ENCODE results near the gene HNRNPUL2. TPM values are rescaled to one million over a fixed set of nuclear protein-coding genes. Genes with fewer than 3 reads are reported as not detected.

The HNRNPUL2 gene
- total RNA-seq, 2 experiments from 2014 or later, result 8.3 to 59.2 TPM

DNA sequence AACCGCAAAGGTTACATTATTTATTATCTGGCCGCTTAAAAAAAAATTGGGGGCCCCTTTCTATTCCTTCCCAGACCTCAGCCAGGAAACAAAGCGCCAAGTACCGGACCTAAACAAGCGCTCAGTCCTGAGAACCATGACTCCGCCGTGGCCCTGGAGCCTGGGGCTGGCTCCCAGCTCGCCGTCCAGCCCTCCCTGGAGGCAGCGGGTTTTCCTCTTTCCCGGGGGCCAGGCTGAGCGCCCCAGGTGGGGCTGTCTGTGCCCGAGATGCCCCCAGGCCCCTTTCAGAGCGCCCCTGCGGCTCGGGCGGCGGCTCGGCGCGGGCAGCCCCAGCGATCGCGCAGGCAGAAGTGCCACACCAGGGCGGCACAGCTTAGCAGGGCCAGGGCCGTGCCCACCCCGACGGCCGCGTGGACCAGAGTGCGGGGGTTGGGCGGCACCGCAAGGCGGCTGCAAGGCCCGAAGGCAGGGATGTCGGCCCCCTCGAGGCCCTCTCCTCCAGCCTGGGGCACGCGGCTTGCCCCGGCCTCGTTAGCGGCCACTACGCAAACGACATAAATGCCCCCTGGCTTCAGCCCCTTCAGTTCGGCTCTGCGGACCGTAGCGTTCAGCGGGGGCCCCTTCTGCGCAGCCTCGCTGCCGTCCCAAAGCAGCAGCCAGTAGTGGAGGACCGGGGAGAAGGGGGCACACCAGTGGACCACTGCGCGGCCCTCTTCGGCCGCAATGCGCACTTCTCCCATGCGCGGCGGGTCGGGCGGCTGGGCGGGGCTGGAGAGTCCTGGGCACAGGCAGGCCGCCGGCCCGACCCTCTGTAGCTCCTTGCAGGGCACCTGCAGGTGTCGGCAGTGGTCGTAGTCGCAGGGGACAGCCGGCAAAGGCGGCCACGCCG, 39.5 kb downstream of the HNRNPUL2 start:
- CTCF ChIA-PET (ENCODE audit: unreplicated experiment), result no interaction called here

DNA sequence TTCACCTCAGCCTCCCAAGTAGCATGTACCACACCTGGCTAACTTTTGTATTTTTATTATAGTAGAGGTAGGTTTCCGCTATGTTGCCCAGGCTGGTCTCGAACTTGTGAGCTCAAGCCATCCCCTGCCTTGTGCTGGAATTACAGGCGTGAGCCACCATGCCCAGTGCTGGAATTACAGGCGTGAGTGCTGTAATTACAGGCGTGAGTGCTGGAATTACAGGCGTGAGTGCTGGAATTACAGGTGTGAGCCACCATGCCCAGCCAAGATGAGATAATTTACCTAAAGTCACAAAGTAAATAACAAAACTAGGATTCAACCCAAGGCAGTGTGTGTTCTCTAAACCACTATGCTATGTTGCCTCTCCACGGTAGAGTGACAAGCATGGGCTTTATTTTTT, 44.7 kb downstream of the HNRNPUL2 start:
- Histone ChIP-seq H3K4me1 (ENCODE audit: insufficient read depth, low read length, poor library complexity, severe bottlenecking) (peaks cover 24% of the 10 kb centered on the region), H3K36me3 (ENCODE audit: insufficient read depth, low read length) (peaks cover under 1% of the 10 kb centered on the region; the same call in 1 of the 2 replicates), H4K20me1 (ENCODE audit: insufficient read depth, low read length) (no peaks in the 10 kb centered on the region), H3K4me3 (ENCODE audit: low read depth, low read length, poor library complexity, severe bottlenecking) (no peak overlapping the region), H2AFZ (ENCODE audit: low read length) (no peak overlapping the region), H3K27ac (ENCODE audit: low read depth, low read length, poor library complexity, severe bottlenecking) (no peak overlapping the region), H3K79me2 (ENCODE audit: insufficient read depth, low read depth, low read length) (peaks cover 14% of the 10 kb centered on the region; the same call in 1 of the 2 replicates), H3K9me2 (ENCODE audit: insufficient read depth, low read length) (no peaks in the 10 kb centered on the region), H3K9me3 (ENCODE audit: low read length) (no peaks in the 10 kb centered on the region), H3K4me2 (ENCODE audit: low read length) (no peak overlapping the region)
- CTCF ChIA-PET (ENCODE audit: unreplicated experiment), result interaction anchor here (1.0 kb wide), 1 partner anchor 71 kb away, joined by 5 read pairs; the partner anchor contains the start of gene ZBTB3
- intact Hi-C loops (cut with micrococcal nuclease; ENCODE audit: unreplicated experiment), result no loop called here
- BruUV-seq (replicated peaks), result no TSS peak
- DNase-seq (ENCODE audit: low spot score), result no peak
- TF ChIP-seq, protein P1, sequence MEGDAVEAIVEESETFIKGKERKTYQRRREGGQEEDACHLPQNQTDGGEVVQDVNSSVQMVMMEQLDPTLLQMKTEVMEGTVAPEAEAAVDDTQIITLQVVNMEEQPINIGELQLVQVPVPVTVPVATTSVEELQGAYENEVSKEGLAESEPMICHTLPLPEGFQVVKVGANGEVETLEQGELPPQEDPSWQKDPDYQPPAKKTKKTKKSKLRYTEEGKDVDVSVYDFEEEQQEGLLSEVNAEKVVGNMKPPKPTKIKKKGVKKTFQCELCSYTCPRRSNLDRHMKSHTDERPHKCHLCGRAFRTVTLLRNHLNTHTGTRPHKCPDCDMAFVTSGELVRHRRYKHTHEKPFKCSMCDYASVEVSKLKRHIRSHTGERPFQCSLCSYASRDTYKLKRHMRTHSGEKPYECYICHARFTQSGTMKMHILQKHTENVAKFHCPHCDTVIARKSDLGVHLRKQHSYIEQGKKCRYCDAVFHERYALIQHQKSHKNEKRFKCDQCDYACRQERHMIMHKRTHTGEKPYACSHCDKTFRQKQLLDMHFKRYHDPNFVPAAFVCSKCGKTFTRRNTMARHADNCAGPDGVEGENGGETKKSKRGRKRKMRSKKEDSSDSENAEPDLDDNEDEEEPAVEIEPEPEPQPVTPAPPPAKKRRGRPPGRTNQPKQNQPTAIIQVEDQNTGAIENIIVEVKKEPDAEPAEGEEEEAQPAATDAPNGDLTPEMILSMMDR (conservative IDR thresholded peaks at IDR 0.05; ENCODE audit: low read length), result no peak
- TF ChIP-seq EZH2phosphoT487 (IDR thresholded peaks at IDR 0.05; ENCODE audit: borderline replicate concordance, low read depth, low read length), result no peak
- POLR2A ChIA-PET, result no interaction called here

More for the DNA sequence above, 39.5 kb downstream of the HNRNPUL2 start:
- H3K9me2 ChIP-seq (ENCODE audit: insufficient read depth, low read length), result no peaks in the 10 kb centered on the region
- intact Hi-C loops (cut with micrococcal nuclease; ENCODE audit: unreplicated experiment), result no loop called here
- TF ChIP-seq EZH2phosphoT487 (IDR thresholded peaks at IDR 0.05; ENCODE audit: borderline replicate concordance, low read depth, low read length), result no peak
- TF ChIP-seq, protein P1 (conservative IDR thresholded peaks at IDR 0.05; ENCODE audit: low read length), result no peak
- no peak overlapping the region for H3K4me3 ChIP-seq (ENCODE audit: low read depth, low read length, poor library complexity, severe bottlenecking)
- no peak overlapping the region for H2AFZ ChIP-seq (ENCODE audit: low read length)
- no peaks in the 10 kb centered on the region for H3K9me3 ChIP-seq (ENCODE audit: low read length)
- DNase-seq (ENCODE audit: low spot score), result no peak
- H3K4me1 ChIP-seq (ENCODE audit: insufficient read depth, low read length, poor library complexity, severe bottlenecking), result no peaks in the 10 kb centered on the region
- H4K20me1 ChIP-seq (ENCODE audit: insufficient read depth, low read length), result no peaks in the 10 kb centered on the region
- POLR2A ChIA-PET, result interaction anchor here (1.9 kb wide), 1 partner anchor 40 kb away, joined by 4 read pairs; the partner anchor contains the start of gene HNRNPUL2
- no peaks in the 10 kb centered on the region for H3K79me2 ChIP-seq (ENCODE audit: insufficient read depth, low read depth, low read length)
- no peak overlapping the region for H3K27ac ChIP-seq (ENCODE audit: low read depth, low read length, poor library complexity, severe bottlenecking)
- BruUV-seq (replicated peaks), result no TSS peak
- H3K36me3 ChIP-seq (ENCODE audit: insufficient read depth, low read length), result peaks cover 35% of the 10 kb centered on the region
- no peak overlapping the region for H3K4me2 ChIP-seq (ENCODE audit: low read length)
